ENCODE measurements around the gene RBM28.
A peak's percentile ranks its signal among the peaks of the same experiment; 100 is the strongest.

The RBM28 gene

DNA sequence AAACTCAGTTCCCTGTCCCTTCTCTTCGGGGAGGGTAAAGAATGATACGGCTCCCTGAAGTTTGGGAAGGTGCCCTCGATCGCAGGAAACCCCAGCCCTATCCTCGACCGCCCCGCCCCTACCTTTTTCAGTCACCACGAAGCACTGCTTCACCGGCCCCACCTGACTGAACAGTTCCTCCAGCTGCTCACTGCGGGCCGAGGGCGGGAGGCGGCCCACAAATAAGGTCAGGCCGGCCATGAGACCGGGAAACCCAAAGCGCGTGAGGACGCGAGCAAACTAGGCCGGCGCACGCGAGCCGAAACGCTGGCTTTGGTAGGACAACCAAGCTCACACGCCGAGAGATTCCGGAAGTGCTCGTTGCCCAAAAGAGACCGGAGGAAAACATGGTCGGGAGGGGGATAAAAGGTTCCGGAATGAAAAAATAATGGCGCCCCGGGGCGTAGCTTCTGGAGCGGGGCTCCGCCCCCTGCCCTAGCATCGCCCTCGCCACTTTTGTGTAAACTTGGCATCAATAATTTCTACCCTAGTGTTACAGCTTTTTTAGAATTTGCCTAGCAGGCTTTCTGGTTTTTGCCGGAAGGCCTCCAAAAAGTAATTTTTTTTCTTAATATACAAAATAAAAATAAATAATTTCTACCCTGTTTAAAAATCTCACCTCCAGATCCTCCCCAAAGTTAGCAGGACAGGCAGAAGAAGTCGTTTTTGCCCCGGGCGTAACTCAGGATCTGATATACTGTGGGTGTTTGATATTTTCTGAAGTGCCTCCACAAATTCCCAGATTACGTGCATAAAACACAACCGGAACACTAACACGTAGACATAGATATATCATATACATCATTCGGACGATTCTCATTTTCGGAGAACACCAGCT, at the start of gene RBM28:
RBM28 (minus strand) TSS at position 355 of the 877 bp plus-strand sequence; CDS start at position 240, 115 bp downstream.
- TF ChIP-seq CTCF (IDR thresholded peaks at IDR 0.05) = no peak
- H3K9me3 ChIP-seq = no peaks in the 10 kb centered on the region
- intact Hi-C loops (cut with DNase I; ENCODE audit: low total_unique reads) = no loop called here
- peaks cover 0 to 23% (median 18%) of the 10 kb centered on the region in 4 donors for H3K4me1 ChIP-seq
- peak within 1 kb of the TSS; percentile 76 to 78 for H3K27ac ChIP-seq
- H3K4me3 ChIP-seq = peak within 1 kb of the TSS; percentile 64 to 72
- H3K27me3 ChIP-seq = no peaks in the 10 kb centered on the region
- DNase-seq = peak; percentile 87 to 92
- peaks cover under 1 to 8% (median 4%) of the 10 kb centered on the region in 3 donors for H3K36me3 ChIP-seq

DNA sequence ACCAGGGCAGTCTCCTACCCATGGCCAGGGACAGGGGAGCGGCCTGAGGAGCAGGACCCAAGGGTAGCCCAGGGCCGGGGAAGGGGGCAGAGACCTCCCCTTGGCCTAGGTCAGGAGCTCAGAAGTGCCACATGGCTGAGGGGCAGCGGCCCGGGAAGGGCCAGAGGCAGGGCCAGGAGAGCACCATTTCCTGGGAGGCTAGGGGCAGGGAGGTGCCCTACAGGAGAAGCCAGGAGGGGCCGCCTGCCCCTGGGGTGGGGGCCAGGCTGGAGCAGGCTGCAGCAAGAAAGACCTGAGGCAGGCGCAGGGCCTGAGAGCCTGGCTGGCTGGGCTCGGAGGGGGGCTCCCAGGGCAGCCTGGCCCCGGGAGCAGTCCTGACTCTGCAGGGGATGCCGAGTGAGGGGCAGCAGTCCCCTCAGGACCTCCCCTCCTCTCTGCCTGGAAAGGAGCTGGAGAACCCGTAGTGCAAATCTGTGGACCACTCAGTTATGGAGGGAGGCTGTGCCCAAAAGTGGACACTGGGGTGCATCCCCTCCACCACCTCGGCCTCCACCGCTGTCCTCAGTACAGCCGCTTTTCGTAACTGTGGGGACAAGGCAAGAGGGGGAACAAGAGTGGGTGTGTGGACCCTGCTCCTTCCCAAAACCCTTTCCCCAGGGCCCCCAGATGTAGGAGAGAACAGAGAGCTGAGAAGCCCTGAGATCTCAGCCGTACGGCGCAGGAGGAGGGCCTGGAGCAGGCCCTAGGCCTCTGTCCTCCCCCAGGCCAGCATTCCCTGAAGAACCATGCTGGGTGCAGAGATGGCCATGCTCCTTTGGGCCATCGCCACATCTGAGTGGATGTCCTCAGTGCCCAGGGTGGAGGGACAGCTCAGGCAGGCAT, 49.0 kb upstream of the RBM28 start:
- peak in 1 of 2 donors; percentile 56 for DNase-seq
- H3K4me3 ChIP-seq = no peak overlapping the region
- peaks cover 0 to 3% (median 0%) of the 10 kb centered on the region in 4 donors for H3K4me1 ChIP-seq
- H3K9me3 ChIP-seq = no peaks in the 10 kb centered on the region
- peaks cover 33 to 64% (median 54%) of the 10 kb centered on the region in 3 donors for H3K36me3 ChIP-seq
- no peak overlapping the region for H3K27ac ChIP-seq
- peaks cover 0 to 9% of the 10 kb centered on the region in 2 donors for H3K27me3 ChIP-seq
- TF ChIP-seq CTCF (IDR thresholded peaks at IDR 0.05) = no peak
- intact Hi-C loops (cut with DNase I; ENCODE audit: low total_unique reads) = no loop called here

DNA sequence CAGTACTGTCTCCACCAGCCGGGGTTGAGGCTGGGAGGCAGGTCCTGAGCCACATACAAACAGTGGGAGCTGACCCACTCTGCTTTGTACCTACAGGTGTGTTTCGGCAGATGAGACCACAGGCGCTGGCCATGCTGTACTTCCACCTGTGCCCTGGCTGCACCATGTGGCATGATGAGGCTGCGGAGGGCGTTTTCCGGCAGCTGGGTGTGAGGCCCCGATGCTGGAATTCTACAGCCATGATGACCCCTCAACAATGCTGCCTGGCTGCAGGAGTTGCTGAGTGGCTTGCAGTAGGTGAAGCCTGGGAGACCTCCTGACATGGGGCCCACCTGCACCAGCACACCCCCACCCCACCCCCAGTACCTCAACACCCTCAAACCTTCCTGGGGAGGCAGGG, 48.1 kb upstream of the RBM28 start:
- H3K27ac ChIP-seq = no peak overlapping the region
- intact Hi-C loops (cut with DNase I; ENCODE audit: low total_unique reads) = no loop called here
- peaks cover 0 to 7% (median 2%) of the 10 kb centered on the region in 4 donors for H3K4me1 ChIP-seq
- no peak overlapping the region for H3K4me3 ChIP-seq
- TF ChIP-seq CTCF (IDR thresholded peaks at IDR 0.05) = no peak
- no peak for DNase-seq
- no peaks in the 10 kb centered on the region for H3K9me3 ChIP-seq
- peaks cover 0 to 9% of the 10 kb centered on the region in 2 donors for H3K27me3 ChIP-seq
- H3K36me3 ChIP-seq = peaks cover 25 to 56% (median 45%) of the 10 kb centered on the region in 3 donors

- Histone ChIP-seq H3K4me1 (peaks cover 0 to 7% (median 2%) of the 10 kb centered on the region in 4 donors), H3K27me3 (peaks cover 0 to 9% of the 10 kb centered on the region in 2 donors), H3K9me3 (no peaks in the 10 kb centered on the region), H3K36me3 (peaks cover 17 to 48% (median 37%) of the 10 kb centered on the region in 3 donors), H3K27ac (no peak overlapping the region), H3K4me3 (no peak overlapping the region)
- intact Hi-C loops (cut with DNase I; ENCODE audit: low total_unique reads) = no loop called here
- TF ChIP-seq CTCF (IDR thresholded peaks at IDR 0.05) = no peak
- DNase-seq = no peak
These were observed 47.3 kb upstream of the RBM28 start for GRCh38 chr7:128390871-128391565.
